Immature natural killer cell (primary cell): ENCODE data around the gene RCOR1. TPM values are rescaled to one million over a fixed set of nuclear protein-coding genes. Genes with fewer than 3 reads are reported as not detected.
A peak's percentile ranks its signal among the peaks of the same experiment; 100 is the strongest.

Experiments used
- DNase-seq, 3 donors: peaks; one replicate each; pipeline ENCODE4 v3.0.0; 2022; ENCODE audit warnings: mixed read lengths in 1 of 3
- H3K27ac Mint-ChIP-seq, 6 donors: one replicate each; pipeline ENCODE4 v1.8.0; 2020; ENCODE audit warnings: mixed read lengths in 6 of 6, mild to moderate bottlenecking in 5 of 6, inconsistent platforms in 4 of 6, moderate library complexity in 3 of 6
- H3K27me3 Mint-ChIP-seq, 3 donors: one replicate each; pipeline ENCODE4 v1.8.0; 2020 to 2021; ENCODE audit warnings: low read depth in 3 of 3, mild to moderate bottlenecking in 3 of 3, mixed read lengths in 3 of 3, moderate library complexity in 3 of 3, inconsistent platforms in 1 of 3
- H3K36me3 Mint-ChIP-seq, 3 donors: one replicate each; pipeline ENCODE4 v1.8.0; 2020; ENCODE audit warnings: mixed read lengths in 3 of 3, inconsistent platforms in 2 of 3, mild to moderate bottlenecking in 2 of 3
- H3K4me1 Mint-ChIP-seq, 2 donors: one replicate each; pipeline ENCODE4 v1.8.0; 2020; ENCODE audit warnings: inconsistent platforms in 2 of 2, mild to moderate bottlenecking in 2 of 2, mixed read lengths in 2 of 2, moderate library complexity in 1 of 2
- H3K4me3 Mint-ChIP-seq, 5 donors: one replicate each; pipeline ENCODE4 v1.8.0; 2020; ENCODE audit warnings: mild to moderate bottlenecking in 5 of 5, mixed read lengths in 5 of 5, inconsistent platforms in 3 of 5, moderate library complexity in 3 of 5
- H3K9me3 Mint-ChIP-seq, 6 donors: one replicate each; pipeline ENCODE4 v1.8.0; 2020; ENCODE audit warnings: mild to moderate bottlenecking in 6 of 6, mixed read lengths in 6 of 6, inconsistent platforms in 4 of 6, moderate library complexity in 3 of 6
- polyA plus RNA-seq, 3 donors: library from polyadenylated mRNA; unstranded; fragments of 300-500 nt; fragmentation: Illumina TruSeq; gene quantifications; one replicate each; pipeline ENCODE4 v1.2.3, GENCODE V29; 2021

The RCOR1 gene
- polyA plus RNA-seq, 3 donors from 2014 or later = 0.23 to 0.63 (median 0.24) TPM

DNA sequence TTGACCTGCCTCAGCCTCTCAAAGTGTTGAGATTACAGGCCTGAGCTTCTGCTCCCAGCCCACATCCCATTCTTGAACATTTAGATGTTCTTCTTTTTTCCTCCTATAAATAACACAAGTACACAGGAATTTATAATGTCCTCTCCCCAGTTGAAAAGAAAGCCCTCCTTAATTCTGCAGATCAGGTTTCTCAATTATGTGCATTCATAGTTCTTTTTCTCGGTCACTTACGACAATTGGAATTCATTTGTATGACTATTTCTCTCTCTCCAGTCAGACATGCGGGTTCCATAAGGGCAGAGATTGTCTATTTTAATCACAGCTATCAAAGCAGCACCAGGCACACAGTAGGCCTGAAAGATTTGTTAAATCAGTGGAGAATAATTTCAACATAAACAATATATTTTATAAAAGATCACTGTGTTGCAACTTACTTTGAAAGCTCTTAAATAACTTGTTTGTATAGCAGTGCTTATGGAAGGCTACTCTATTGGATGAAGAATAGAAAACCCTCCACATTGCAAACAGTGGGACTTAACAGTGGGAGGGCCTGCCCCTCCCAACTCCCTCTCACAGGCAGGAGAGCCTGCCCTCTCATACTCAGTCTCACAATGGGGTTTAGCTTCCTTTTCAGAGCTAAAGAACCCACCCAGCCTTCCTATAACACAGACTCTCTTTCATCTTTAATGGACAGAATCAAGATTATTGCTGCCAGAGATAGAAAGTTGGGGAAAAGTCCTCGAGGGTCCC, 100.7 kb downstream of the RCOR1 start:
- no peak overlapping the region for H3K27ac Mint-ChIP-seq
- H3K4me1 Mint-ChIP-seq = peaks cover 17 to 42% of the 10 kb centered on the region in 2 donors
- no peaks in the 10 kb centered on the region for H3K9me3 Mint-ChIP-seq
- DNase-seq = no peak
- no peaks in the 10 kb centered on the region for H3K36me3 Mint-ChIP-seq
- H3K4me3 Mint-ChIP-seq = no peak overlapping the region
- H3K27me3 Mint-ChIP-seq = no peaks in the 10 kb centered on the region

DNA sequence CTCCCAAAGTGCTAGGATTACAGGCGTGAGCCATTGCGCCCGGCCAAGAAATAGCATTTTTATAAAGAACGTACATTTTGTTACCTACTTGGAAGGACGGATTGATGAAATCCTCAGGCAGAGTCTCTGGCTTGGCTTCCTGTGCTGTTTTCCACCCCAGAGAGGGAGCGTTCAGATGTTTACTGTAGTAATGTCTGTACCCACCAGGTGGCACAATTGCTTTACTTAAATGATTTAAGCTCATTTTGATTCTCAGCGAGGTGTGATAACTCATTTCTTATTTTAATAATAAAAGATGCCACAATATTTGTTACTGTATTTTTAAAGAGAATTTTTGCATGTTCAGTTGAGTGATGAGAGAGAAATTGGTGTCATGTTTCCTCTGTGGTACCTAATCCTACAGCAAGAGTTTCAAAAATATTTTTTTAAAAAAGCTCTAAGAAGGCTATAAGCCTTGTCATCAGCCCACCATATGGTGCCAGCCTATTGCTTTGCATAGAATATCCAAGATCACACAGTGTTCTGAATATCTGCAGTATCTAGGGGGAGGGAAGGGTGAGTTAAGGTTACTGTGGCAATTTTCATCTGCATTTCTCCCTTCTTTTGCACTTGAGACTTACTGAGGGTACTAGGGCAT, 102.2 kb downstream of the RCOR1 start:
- Mint-ChIP-seq H3K27me3 (no peaks in the 10 kb centered on the region), H3K4me3 (no peak overlapping the region), H3K9me3 (no peaks in the 10 kb centered on the region), H3K27ac (peak overlapping the region in 1 of 6 donors; percentile 1), H3K4me1 (peaks cover 12 to 31% of the 10 kb centered on the region in 2 donors), H3K36me3 (no peaks in the 10 kb centered on the region)
- DNase-seq = peak; percentile 41 to 59 (median 49)

DNA sequence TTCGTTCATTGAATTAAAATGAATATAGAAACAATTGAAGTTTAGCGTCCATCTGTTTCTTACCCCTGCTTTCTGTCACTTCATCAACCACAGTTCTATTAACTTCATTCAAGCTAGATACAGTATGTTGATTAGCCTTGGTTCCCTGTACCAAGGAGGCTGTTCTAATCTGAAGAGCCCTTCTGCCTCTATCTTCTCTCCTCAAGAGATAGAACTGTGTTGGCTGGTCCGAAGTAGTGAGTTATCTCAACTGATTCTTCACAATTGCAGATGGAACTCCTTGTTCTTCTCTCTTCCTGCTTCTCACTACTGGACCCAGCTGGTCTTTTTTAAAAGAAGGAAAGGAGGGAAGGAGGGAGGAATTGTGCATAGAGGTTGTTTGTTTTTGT, 102.7 kb downstream of the RCOR1 start:
- DNase-seq = no peak
- Mint-ChIP-seq H3K4me1 (peaks cover 12 to 31% of the 10 kb centered on the region in 2 donors), H3K36me3 (no peaks in the 10 kb centered on the region), H3K27me3 (no peaks in the 10 kb centered on the region), H3K9me3 (no peaks in the 10 kb centered on the region), H3K27ac (no peak overlapping the region), H3K4me3 (no peak overlapping the region)

DNA sequence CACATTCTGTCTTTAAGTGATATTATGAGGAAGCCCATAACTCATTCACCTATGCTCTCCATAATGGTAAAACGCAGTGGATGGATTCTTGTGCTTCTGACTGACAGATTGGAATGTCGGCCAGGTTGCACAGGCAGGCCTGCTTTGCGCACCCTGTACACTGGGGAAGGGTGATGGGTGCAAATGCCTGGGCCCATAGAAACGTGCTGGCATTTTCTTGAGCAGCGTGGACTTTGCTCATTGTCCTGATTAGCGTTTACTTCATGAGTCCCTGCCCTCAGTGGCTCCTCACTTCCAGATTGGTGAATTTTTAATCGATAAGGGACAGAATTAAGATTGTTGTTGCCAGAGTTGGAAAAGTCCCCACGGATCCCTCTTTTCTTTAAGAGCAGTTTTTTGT, 103.9 kb downstream of the RCOR1 start:
- Mint-ChIP-seq H3K4me3 (no peak overlapping the region), H3K9me3 (no peaks in the 10 kb centered on the region), H3K27me3 (peaks cover 0 to 1% (median 0%) of the 10 kb centered on the region in 3 donors), H3K4me1 (peaks cover 4 to 22% of the 10 kb centered on the region in 2 donors), H3K36me3 (peaks cover 0 to 4% (median 3%) of the 10 kb centered on the region in 3 donors), H3K27ac (no peak overlapping the region)
- no peak for DNase-seq

DNA sequence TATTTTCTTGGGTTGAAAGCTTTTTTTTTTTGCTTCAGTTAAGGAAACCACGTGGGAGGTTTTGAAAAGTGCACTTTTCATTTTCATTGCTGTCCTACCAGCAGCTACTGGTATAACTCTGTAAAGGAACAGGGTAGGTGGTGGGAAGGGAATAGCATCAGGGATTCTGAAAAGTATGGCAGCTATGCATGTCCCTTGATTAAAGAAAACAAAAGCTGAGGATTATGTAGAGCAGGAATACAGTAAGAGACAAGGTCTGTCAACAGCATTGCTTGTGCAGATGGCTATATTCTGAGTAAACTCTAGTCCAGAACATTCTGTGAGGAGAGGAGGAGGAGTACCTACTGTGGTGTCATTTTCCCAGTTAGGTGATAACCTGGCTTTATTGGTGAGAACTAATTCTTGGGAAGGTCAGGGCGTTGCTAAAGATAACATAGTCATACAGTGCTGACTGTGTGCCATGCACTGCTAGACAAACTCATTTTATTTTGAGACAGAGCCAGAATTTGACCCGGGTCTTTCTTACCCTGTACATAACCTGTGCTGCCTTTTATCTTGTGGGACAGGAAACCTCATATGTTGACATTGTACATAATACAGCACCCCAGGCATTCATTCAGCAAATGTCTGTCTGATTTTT, 104.5 kb downstream of the RCOR1 start:
- H3K4me3 Mint-ChIP-seq = no peak overlapping the region
- H3K27me3 Mint-ChIP-seq = peaks cover 0 to 1% (median 0%) of the 10 kb centered on the region in 3 donors
- no peak for DNase-seq
- H3K9me3 Mint-ChIP-seq = no peaks in the 10 kb centered on the region
- peak overlapping the region in 1 of 6 donors; percentile 24 for H3K27ac Mint-ChIP-seq
- H3K4me1 Mint-ChIP-seq = peaks cover 3 to 22% of the 10 kb centered on the region in 2 donors
- H3K36me3 Mint-ChIP-seq = peaks cover 0 to 4% (median 3%) of the 10 kb centered on the region in 3 donors

DNA sequence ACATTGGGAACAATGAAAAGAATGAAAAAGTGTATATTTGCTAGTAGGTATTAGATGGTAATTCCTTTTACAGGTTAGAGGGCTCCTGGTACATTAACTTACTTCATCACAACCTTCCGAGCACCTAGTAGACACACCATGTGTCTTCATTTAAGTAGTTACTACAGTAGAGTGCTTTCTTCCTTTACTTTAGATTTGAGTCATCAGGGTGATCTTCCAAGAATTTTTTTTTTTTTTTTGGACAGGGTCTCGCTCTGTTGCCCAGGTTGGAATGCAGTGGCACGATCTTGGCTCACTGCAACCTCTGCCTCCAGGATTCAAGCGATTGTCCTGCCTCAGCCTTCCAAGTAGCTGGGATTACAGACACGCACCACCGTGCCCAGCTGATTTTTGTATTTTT, 105.1 kb downstream of the RCOR1 start:
- DNase-seq = no peak
- H3K27me3 Mint-ChIP-seq = peaks cover 0 to 1% (median 0%) of the 10 kb centered on the region in 3 donors
- peaks cover 3 to 22% of the 10 kb centered on the region in 2 donors for H3K4me1 Mint-ChIP-seq
- no peak overlapping the region for H3K27ac Mint-ChIP-seq
- no peaks in the 10 kb centered on the region for H3K9me3 Mint-ChIP-seq
- H3K36me3 Mint-ChIP-seq = peaks cover under 1 to 7% (median 5%) of the 10 kb centered on the region in 3 donors
- H3K4me3 Mint-ChIP-seq = no peak overlapping the region

DNA sequence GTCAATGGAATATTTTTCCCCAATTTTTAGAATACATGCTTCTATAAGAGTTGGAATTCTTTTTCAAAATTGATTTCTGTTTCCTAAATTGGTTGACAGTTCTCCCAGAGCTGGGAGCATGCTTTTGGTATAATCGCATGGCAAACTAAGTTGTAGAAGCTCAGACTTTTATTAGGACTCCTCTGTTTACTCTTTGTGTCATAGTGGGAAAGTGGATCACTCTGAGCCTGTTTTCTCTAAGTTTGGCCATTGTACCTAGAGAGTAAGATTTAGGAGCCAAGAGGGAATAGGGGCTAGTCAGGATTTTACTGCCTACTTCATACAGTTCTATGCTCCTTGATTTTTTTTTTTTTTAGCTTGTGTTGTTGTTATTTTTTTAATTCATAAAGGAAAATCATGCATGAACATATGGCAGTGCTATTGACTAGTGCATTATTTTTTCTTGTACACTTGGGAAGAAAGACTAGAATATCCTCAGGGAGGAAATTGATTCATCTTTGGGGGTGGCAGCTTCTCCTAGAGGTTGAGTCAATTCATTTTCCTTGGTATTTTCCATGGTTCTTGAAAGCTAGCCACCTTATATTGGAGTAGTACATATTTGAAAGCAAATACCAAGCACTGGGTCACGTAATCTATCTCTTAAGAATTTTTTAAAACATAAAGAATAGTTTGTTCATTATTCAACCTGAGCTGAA, 107.1 kb downstream of the RCOR1 start:
- Mint-ChIP-seq H3K4me1 (peaks cover 3 to 20% of the 10 kb centered on the region in 2 donors), H3K27ac (no peak overlapping the region), H3K4me3 (no peak overlapping the region), H3K36me3 (peaks cover 12 to 17% (median 14%) of the 10 kb centered on the region in 3 donors), H3K27me3 (peaks cover 0 to 1% (median 0%) of the 10 kb centered on the region in 3 donors), H3K9me3 (peaks cover 0 to 4% (median 0%) of the 10 kb centered on the region in 6 donors)
- DNase-seq = no peak

DNA sequence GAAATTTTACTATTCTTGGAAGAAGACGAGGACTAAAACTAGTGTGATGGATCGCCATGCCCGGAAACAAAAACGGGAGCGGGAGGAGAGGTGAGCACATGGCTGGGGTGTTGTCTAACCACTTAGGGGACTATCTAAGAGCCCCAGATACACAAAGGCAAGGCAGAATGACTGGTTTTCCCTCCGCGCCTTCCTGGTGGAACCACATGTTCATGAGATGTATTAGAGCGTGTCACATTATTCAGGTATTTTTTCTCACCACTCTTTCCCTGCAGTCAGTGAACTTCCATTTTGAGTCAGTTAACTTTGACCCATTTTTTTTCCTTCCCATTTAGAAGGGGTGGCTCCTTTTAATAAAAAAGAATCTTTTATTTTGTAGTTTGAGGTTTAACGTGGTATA, 116.0 kb downstream of the RCOR1 start:
- H3K9me3 Mint-ChIP-seq = no peaks in the 10 kb centered on the region
- H3K27me3 Mint-ChIP-seq = no peaks in the 10 kb centered on the region
- no peak overlapping the region for H3K4me3 Mint-ChIP-seq
- H3K27ac Mint-ChIP-seq = no peak overlapping the region
- peaks cover 7 to 23% (median 19%) of the 10 kb centered on the region in 3 donors for H3K36me3 Mint-ChIP-seq
- DNase-seq = no peak
- no peaks in the 10 kb centered on the region for H3K4me1 Mint-ChIP-seq

DNA sequence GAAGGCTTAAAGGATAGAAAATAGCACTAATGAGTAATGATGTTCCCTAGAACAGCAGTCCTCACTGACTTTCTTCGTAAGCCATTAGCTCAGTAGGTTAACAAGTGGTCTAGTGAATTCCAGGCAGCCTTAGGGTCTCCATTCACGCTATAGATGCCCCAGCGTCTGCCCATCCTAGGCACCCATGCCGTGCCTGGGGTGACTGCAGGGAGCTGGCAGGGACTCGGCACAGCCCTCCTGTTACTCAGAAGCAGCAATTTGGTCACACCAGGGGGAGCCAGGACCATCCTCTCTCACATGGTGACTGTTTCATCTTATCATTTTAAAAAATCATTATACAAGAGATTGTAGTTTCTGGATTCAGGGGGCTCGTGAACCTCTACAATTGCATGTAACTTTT, 118.8 kb downstream of the RCOR1 start:
- Mint-ChIP-seq H3K27ac (no peak overlapping the region), H3K27me3 (peaks cover 0 to 1% (median 0%) of the 10 kb centered on the region in 3 donors), H3K4me1 (no peaks in the 10 kb centered on the region), H3K4me3 (no peak overlapping the region), H3K9me3 (no peaks in the 10 kb centered on the region), H3K36me3 (peaks cover 7 to 34% (median 14%) of the 10 kb centered on the region in 3 donors)
- no peak for DNase-seq

DNA sequence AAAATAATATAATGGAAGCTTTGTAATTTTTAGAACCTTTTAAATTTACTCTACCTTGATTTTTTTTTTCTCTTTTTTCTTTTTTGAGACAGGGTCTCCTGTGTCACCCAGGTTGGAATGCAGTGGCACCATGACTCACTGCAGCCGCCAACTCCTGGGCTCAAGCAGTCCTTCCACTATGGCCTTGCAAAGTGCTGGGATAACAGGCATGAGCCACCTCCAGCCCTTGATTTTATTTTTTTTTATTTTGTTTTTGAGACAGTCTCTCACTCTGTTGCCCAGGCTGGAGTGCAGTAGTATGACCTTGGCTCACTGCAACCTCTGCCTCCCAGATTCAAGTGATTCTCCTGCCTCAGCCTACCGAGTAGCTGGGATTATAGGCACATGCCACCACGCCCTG, 119.5 kb downstream of the RCOR1 start:
- H3K9me3 Mint-ChIP-seq = no peaks in the 10 kb centered on the region
- no peak overlapping the region for H3K4me3 Mint-ChIP-seq
- no peak overlapping the region for H3K27ac Mint-ChIP-seq
- no peak for DNase-seq
- H3K4me1 Mint-ChIP-seq = peaks cover 0 to 1% of the 10 kb centered on the region in 2 donors
- H3K27me3 Mint-ChIP-seq = peaks cover 0 to 1% (median 0%) of the 10 kb centered on the region in 3 donors
- H3K36me3 Mint-ChIP-seq = peaks cover 7 to 32% (median 16%) of the 10 kb centered on the region in 3 donors

DNA sequence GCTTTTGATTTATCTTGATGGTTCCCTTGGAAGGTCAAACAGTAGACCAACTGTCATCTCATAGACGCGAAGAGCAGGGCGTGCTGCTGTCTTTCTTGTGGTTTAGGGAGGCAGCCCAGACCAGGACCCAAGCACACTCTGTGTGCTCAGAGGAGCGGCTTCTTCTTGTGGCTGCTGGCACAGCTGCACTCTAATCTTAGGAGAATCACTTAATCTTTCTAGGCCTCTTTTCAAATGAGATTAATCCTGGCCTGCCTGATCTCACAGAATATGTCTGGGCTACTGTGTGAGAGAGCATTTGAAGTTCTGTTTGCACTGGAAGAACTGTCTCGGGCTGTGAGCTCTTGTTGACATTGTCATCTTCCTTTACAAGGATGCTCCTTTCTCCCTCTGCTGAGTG, 124.8 kb downstream of the RCOR1 start:
- no peaks in the 10 kb centered on the region for H3K9me3 Mint-ChIP-seq
- H3K27me3 Mint-ChIP-seq = peaks cover 0 to 2% (median 1%) of the 10 kb centered on the region in 3 donors
- no peak overlapping the region for H3K27ac Mint-ChIP-seq
- peaks cover 16 to 46% (median 35%) of the 10 kb centered on the region in 3 donors for H3K36me3 Mint-ChIP-seq
- DNase-seq = no peak
- H3K4me3 Mint-ChIP-seq = no peak overlapping the region
- peaks cover 3 to 9% of the 10 kb centered on the region in 2 donors for H3K4me1 Mint-ChIP-seq

DNA sequence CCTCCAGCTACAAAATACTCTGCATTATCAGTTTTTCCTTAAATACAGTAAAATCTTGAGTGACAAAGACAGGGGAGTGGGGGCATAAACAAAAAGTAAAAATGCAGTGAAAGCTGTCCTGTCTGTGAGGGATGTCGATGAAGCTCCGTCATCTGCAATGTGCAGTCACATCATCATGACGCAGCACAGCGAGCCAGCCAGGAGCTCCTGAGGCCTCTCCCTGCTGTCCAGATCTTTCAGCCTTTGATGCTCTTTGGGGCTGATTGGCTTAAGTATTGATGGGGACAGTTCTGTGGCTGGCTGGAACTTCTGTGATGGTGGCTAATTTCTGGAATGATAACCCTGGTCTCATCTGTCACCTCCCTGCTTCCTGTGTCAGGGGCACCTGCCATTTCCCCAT, 130.2 kb downstream of the RCOR1 start:
- DNase-seq = no peak
- Mint-ChIP-seq H3K27ac (no peak overlapping the region), H3K36me3 (peaks cover 40 to 57% (median 48%) of the 10 kb centered on the region in 3 donors)

DNA sequence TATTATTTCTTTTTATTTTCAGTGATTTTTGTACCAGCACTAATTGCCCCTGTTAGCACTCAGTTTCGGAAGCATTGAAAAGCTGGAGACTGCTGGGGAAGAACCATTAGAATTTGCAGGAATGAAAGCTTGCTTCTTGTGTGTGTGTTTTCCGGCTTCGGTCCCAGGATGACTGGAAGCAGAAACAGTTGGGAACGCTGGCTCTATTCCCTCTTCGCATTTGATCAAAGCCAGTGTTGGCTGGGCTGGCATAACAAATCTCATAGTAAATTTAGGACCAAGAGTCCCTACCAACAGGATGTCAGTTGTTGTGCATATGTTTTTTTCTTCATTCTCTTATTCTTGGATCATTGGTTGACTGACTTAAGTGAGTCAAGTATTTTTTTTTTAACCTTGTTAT, 131.2 kb downstream of the RCOR1 start:
- Mint-ChIP-seq H3K27me3 (peaks cover 0 to 5% (median 2%) of the 10 kb centered on the region in 3 donors), H3K27ac (no peak overlapping the region), H3K9me3 (no peaks in the 10 kb centered on the region), H3K4me3 (no peak overlapping the region), H3K36me3 (peaks cover 48 to 55% (median 48%) of the 10 kb centered on the region in 3 donors), H3K4me1 (no peaks in the 10 kb centered on the region)
- DNase-seq = no peak

More for the DNA sequence above, 130.2 kb downstream of the RCOR1 start:
- Mint-ChIP-seq H3K4me3 (no peak overlapping the region), H3K4me1 (peaks cover 0 to 1% of the 10 kb centered on the region in 2 donors), H3K27me3 (peaks cover 0 to 5% (median 2%) of the 10 kb centered on the region in 3 donors), H3K9me3 (no peaks in the 10 kb centered on the region)
